DOHH2 (cell line): ENCODE measurements around the gene EVC2.

Source experiments
- CTCF ChIP-seq: fragments of 200-600 bp; sonication (generic); IDR thresholded peaks from one replicate; pipeline ENCODE4 v1.5.1; 2014; ENCODE audit warnings: antibody characterized with exemption, mild to moderate bottlenecking, low read depth, low read length; ENCODE audit not compliant: poor library complexity, severe bottlenecking
- EZH2phosphoT487 ChIP-seq: fragments of 200-600 bp; sonication (generic); IDR thresholded peaks from 2 replicates; pipeline ENCODE4 v1.6.1; 2017; ENCODE audit warnings: borderline replicate concordance, mild to moderate bottlenecking, antibody characterized with exemption, low read length, moderate library complexity, mixed read lengths

- no peak for TF ChIP-seq CTCF
- no peak for TF ChIP-seq EZH2phosphoT487
Observed at GRCh38 chr4:5712931-5713330, 4.6 kb upstream of the EVC2 start.
